NCI-H446 treated with DMSO at 0.1 percent for 48 hours (cell line): ENCODE measurements around the gene NTSR1.

Source experiments
- DNase-seq: peaks from one replicate; lab custom pipeline; 2025; lab: John Stamatoyannopoulos, UW

Gene NTSR1

GRCh38 chr20:62740286-62741141 is 31.9 kb downstream of the NTSR1 start:
- DNase-seq = no peak

- DNase-seq = no peak
Measured at GRCh38 chr20:62741191-62741691, 32.6 kb downstream of the NTSR1 start.

GRCh38 chr20:62741701-62742491 is 33.3 kb downstream of the NTSR1 start:
- DNase-seq = no peak

- DNase-seq = no peak
Measured at GRCh38 chr20:62742550-62742949, 33.9 kb downstream of the NTSR1 start.

- no peak for DNase-seq
Measured at GRCh38 chr20:62742979-62743776, 34.5 kb downstream of the NTSR1 start.

- no peak for DNase-seq
Measured at GRCh38 chr20:62743777-62744317, 35.2 kb downstream of the NTSR1 start.

- no peak for DNase-seq
Measured at GRCh38 chr20:62744741-62745191, 36.1 kb downstream of the NTSR1 start.

- no peak for DNase-seq
Measured at GRCh38 chr20:62745279-62745951, 36.8 kb downstream of the NTSR1 start.

GRCh38 chr20:62745952-62746288 is 37.3 kb downstream of the NTSR1 start:
- no peak for DNase-seq

- DNase-seq = no peak
Measured at GRCh38 chr20:62748311-62748710, 39.7 kb downstream of the NTSR1 start.

GRCh38 chr20:62749851-62750445 is 41.3 kb downstream of the NTSR1 start:
- DNase-seq = no peak

GRCh38 chr20:62751551-62752150 is 43.0 kb downstream of the NTSR1 start:
- no peak for DNase-seq

- DNase-seq = no peak
Measured at GRCh38 chr20:62752181-62752670, 43.6 kb downstream of the NTSR1 start.

- DNase-seq = no peak
Measured at GRCh38 chr20:62752671-62753501, 44.2 kb downstream of the NTSR1 start.

GRCh38 chr20:62753626-62754025 is 45.0 kb downstream of the NTSR1 start:
- no peak for DNase-seq

GRCh38 chr20:62754122-62754990 is 45.7 kb downstream of the NTSR1 start:
- no peak for DNase-seq

GRCh38 chr20:62754991-62755356 is 46.3 kb downstream of the NTSR1 start:
- no peak for DNase-seq
